Osteoblast (primary cell): ENCODE results near the gene OR4N5. TPM values are rescaled to one million over a fixed set of nuclear protein-coding genes. Genes with fewer than 3 reads are reported as not detected.

Experiments
- DNase-seq: peaks from one replicate; pipeline ENCODE4 v3.0.0; 2011; ENCODE audit warnings: low spot score, mixed read lengths; ENCODE audit not compliant: insufficient read length; ENCODE audit errors: missing footprints
- H2AFZ ChIP-seq: 2 replicates; pipeline ENCODE4 v1.6.0; 2011; ENCODE audit warnings: mild to moderate bottlenecking, low read length
- H3K27ac ChIP-seq: 2 replicates; pipeline ENCODE4 v1.5.1; 2011; ENCODE audit warnings: mild to moderate bottlenecking, low read depth, low read length, moderate library complexity
- H3K27me3 ChIP-seq: 2 replicates; pipeline ENCODE4 v1.6.0; 2012; ENCODE audit warnings: mild to moderate bottlenecking, control low read depth, inconsistent platforms, low read length, moderate library complexity; ENCODE audit not compliant: insufficient read depth
- H3K36me3 ChIP-seq: 2 replicates; pipeline ENCODE4 v1.5.1; 2011; ENCODE audit warnings: mild to moderate bottlenecking, low read length, control low read depth, moderate library complexity; ENCODE audit not compliant: insufficient read depth
- H3K4me1 ChIP-seq: 2 replicates; pipeline ENCODE4 v1.5.1; 2011; ENCODE audit warnings: mild to moderate bottlenecking, low read length, control low read depth, moderate library complexity; ENCODE audit not compliant: insufficient read depth
- H3K4me2 ChIP-seq: 2 replicates; pipeline ENCODE4 v1.6.0; 2011; ENCODE audit warnings: mild to moderate bottlenecking, low read length; ENCODE audit not compliant: insufficient read depth
- H3K4me3 ChIP-seq: fragments of 200-600 bp; sonication (generic); 3 replicates; pipeline ENCODE4 v1.5.1; 2012; ENCODE audit warnings: mild to moderate bottlenecking, low read length, inconsistent platforms; ENCODE audit not compliant: insufficient read depth
- H3K79me2 ChIP-seq: 2 replicates; pipeline ENCODE4 v1.6.0; 2012; ENCODE audit warnings: mild to moderate bottlenecking, low read length, control low read depth, inconsistent platforms; ENCODE audit not compliant: insufficient read depth
- H3K9me3 ChIP-seq: 2 replicates; pipeline ENCODE4 v1.5.1; 2011; ENCODE audit warnings: low read depth, low read length, control low read depth
- H4K20me1 ChIP-seq: 2 replicates; pipeline ENCODE4 v1.6.0; 2012; ENCODE audit warnings: mild to moderate bottlenecking, low read length, control low read depth; ENCODE audit not compliant: insufficient read depth
- total RNA-seq: library from RNA; depleted of rRNA; stranded (reverse); fragments of >200 nt; gene quantifications from 2 replicates; pipeline ENCODE4 v1.2.3, GENCODE V29; 2012
- TF ChIP-seq, protein P1 (sequence below): IDR thresholded peaks from 2 replicates; pipeline ENCODE4 v1.5.1; 2011; ENCODE audit warnings: mild to moderate bottlenecking, low read depth, low read length, moderate library complexity; ENCODE audit errors: extremely low read depth

OR4N5 gene
- total RNA-seq, 1 donor = not detected

DNA sequence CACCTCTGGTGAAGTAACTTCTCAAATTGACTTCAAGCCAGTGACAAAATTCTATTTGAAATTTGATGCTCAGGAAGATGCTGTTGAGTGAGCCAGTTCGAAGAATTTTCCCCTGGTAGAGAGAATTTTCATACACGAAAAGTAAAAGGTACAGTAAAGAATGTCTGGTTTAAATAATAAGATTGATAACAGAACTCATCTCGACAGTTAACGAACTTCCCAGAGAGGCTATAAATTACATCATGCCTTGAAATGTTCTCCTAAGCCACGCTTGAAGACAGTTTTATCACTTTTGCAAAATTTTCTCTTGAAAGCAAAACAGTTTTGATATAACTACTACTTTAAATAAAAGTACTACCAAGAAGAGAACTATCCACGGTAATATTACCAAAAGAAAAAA, 37.7 kb downstream of the OR4N5 start:
- Histone ChIP-seq H3K79me2 (no peaks in the 10 kb centered on the region), H3K9me3 (no peaks in the 10 kb centered on the region), H3K4me2 (no peak overlapping the region), H4K20me1 (no peaks in the 10 kb centered on the region), H3K4me1 (no peaks in the 10 kb centered on the region), H3K4me3 (no peak overlapping the region), H2AFZ (no peak overlapping the region), H3K27me3 (no peaks in the 10 kb centered on the region), H3K36me3 (no peaks in the 10 kb centered on the region), H3K27ac (no peak overlapping the region)
- DNase-seq = no peak
- TF ChIP-seq, protein P1, sequence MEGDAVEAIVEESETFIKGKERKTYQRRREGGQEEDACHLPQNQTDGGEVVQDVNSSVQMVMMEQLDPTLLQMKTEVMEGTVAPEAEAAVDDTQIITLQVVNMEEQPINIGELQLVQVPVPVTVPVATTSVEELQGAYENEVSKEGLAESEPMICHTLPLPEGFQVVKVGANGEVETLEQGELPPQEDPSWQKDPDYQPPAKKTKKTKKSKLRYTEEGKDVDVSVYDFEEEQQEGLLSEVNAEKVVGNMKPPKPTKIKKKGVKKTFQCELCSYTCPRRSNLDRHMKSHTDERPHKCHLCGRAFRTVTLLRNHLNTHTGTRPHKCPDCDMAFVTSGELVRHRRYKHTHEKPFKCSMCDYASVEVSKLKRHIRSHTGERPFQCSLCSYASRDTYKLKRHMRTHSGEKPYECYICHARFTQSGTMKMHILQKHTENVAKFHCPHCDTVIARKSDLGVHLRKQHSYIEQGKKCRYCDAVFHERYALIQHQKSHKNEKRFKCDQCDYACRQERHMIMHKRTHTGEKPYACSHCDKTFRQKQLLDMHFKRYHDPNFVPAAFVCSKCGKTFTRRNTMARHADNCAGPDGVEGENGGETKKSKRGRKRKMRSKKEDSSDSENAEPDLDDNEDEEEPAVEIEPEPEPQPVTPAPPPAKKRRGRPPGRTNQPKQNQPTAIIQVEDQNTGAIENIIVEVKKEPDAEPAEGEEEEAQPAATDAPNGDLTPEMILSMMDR = no peak

DNA sequence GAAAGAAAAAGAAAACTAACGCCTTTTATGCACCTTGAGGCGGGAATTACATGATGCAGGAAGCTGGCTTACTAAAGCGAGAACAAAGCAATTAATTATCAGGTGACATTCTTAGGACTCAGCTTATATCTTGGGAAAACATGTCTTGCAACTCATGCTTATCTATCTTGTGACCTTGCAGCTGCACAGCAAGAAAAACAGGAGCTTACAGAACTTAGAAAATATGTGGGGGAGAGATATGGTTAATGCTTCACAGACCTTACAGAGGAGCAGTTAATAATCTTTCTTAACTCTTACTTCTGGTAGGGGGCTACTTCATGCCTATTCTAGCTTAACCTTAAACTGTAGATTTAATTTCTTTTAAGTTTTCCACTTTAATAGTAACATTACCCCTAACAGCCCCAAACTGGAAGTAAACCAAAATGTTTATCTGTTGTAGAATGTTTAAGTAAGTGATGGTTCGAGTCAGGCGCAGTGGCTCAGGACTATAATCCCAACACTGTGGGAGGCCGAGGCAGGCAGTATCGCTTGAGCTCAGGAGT, 38.9 kb downstream of the OR4N5 start:
- TF ChIP-seq, protein P1 = no peak
- Histone ChIP-seq H3K79me2 (no peaks in the 10 kb centered on the region), H3K27ac (no peak overlapping the region), H3K4me2 (no peak overlapping the region), H3K36me3 (no peaks in the 10 kb centered on the region), H3K9me3 (no peaks in the 10 kb centered on the region), H3K4me1 (no peaks in the 10 kb centered on the region), H2AFZ (no peak overlapping the region), H3K4me3 (no peak overlapping the region), H3K27me3 (no peaks in the 10 kb centered on the region), H4K20me1 (no peaks in the 10 kb centered on the region)
- no peak for DNase-seq

DNA sequence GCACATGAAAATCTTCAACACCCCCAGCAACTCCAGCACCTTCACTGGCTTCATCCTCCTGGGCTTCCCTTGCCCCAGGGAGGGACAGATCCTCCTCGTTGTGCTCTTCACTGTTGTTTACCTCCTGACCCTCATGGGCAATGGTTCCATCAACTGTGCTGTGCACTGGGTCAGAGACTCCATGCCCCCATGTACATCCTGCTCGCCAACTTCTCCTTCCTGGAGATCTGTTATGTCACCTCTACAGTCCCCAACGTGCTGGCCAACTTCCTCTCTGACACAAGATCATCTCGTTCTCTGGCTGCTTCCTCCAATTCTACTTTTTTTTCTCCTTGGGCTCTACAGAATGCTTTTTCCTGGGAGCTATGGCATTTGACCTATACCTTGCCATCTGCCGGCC, 40.6 kb downstream of the OR4N5 start:
- no peak overlapping the region for H3K4me3 ChIP-seq
- H3K9me3 ChIP-seq = no peaks in the 10 kb centered on the region
- H3K36me3 ChIP-seq = no peaks in the 10 kb centered on the region
- H3K4me1 ChIP-seq = no peaks in the 10 kb centered on the region
- H3K79me2 ChIP-seq = no peaks in the 10 kb centered on the region
- H3K27me3 ChIP-seq = no peaks in the 10 kb centered on the region
- no peak overlapping the region for H2AFZ ChIP-seq
- TF ChIP-seq, protein P1 = no peak
- DNase-seq = no peak
- no peak overlapping the region for H3K4me2 ChIP-seq
- H4K20me1 ChIP-seq = no peaks in the 10 kb centered on the region
- H3K27ac ChIP-seq = no peak overlapping the region

DNA sequence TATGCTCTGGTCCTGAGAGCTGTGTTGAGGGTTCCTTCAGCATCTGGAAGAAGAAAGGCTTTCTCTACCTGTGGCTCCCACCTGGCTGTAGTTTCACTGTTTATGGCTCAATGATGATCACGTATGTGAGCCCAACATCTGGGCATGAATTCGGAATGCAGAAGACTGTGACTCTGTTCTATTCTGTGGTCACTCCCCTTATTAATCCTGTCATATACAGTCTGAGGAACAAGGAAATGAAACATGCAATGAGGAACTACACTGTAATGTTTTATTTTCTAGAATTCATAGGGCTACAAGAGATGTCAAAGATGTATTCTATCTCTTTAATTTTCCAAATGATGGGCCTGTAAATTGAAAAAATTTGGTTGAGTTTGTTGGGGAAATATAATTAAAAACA, 41.3 kb downstream of the OR4N5 start:
- Histone ChIP-seq H3K27me3 (no peaks in the 10 kb centered on the region), H3K27ac (no peak overlapping the region), H4K20me1 (no peaks in the 10 kb centered on the region), H3K9me3 (no peaks in the 10 kb centered on the region), H3K36me3 (no peaks in the 10 kb centered on the region), H3K4me1 (no peaks in the 10 kb centered on the region), H3K4me3 (no peak overlapping the region), H2AFZ (no peak overlapping the region), H3K79me2 (no peaks in the 10 kb centered on the region), H3K4me2 (no peak overlapping the region)
- TF ChIP-seq, protein P1 = no peak
- DNase-seq = no peak
